ENCODE results near the gene TMEM225. TPM values are rescaled to one million over a fixed set of nuclear protein-coding genes. Genes with fewer than 3 reads are reported as not detected.

Gene TMEM225
- total and polyA plus RNA-seq, 10 of the 15 experiments (the other 5 are each of a cell fraction or from before 2014, with no cell fraction given) = not detected

- Histone ChIP-seq H3K9me3 (replicated peaks; ENCODE audit: control insufficient read depth, insufficient read depth, low read length) (no peaks in the 10 kb centered on the region), H3K36me3 (ENCODE audit: control insufficient read depth in 2 of 2, insufficient read depth in 2 of 2, low read length in 1 of 2) (no peaks in the 10 kb centered on the region), H3K4me2 (ENCODE audit: control insufficient read depth, insufficient read depth) (no peak overlapping the region), H2AFZ (ENCODE audit: control insufficient read depth, low read depth, low read length) (no peak overlapping the region), H3K27me3 (replicated peaks in 1 of 2; ENCODE audit: control insufficient read depth in 2 of 2, insufficient read depth in 2 of 2, low read length in 1 of 2) (no peaks in the 10 kb centered on the region; a peak in 1 of 4 replicates), H3K79me2 (ENCODE audit: control insufficient read depth, insufficient read depth, low read length) (no peaks in the 10 kb centered on the region), H3K4me3 (no peak overlapping the region), H4K20me1 (ENCODE audit: control insufficient read depth, insufficient read depth) (no peaks in the 10 kb centered on the region), H3K4me1 (ENCODE audit: control insufficient read depth, insufficient read depth, low read length) (peaks cover 6% of the 10 kb centered on the region; the same call in 1 of the 2 replicates), H3K9ac (ENCODE audit: control insufficient read depth, insufficient read depth, low read length) (no peak overlapping the region), H3K27ac (ENCODE audit: control insufficient read depth, insufficient read depth) (no peak overlapping the region)
- in situ Hi-C loops (cut with MboI) (no loop called here), intact Hi-C loops (cut with micrococcal nuclease; ENCODE audit: unreplicated experiment) (no loop called here)
- ChIA-PET CTCF (no interaction called here), SMC1A (ENCODE audit: uncharacterized antibody, unreplicated experiment) (no interaction called here), POLR2A (no interaction called here), RAD21 (ENCODE audit: unreplicated experiment) (no interaction called here)
- FAIRE-seq (no peak), ATAC-seq (no peak), DNase-seq (ENCODE audit: low read depth, low spot score) (no peak)
- 0% methylated on average over 3 of the region's 3 CpGs for WGBS (ENCODE audit: insufficient coverage, insufficient replicate concordance, low lambda C conversion rate, missing lambda C conversion rate)
- TF ChIP-seq NR2F1 (conservative IDR thresholded peaks at IDR 0.05) (no peak), HDAC6 (IDR thresholded peaks at IDR 0.05; ENCODE audit: unreplicated experiment) (no peak), RB1 (IDR thresholded peaks at IDR 0.05; ENCODE audit: borderline replicate concordance) (no peak)
- no TSS peak for BruUV-seq (replicated peaks)
Measured at GRCh38 chr11:123905826-123906225, 20.4 kb upstream of the TMEM225 start.

GRCh38 chr11:123904932-123905331 is 19.5 kb upstream of the TMEM225 start:
- CTCF ChIA-PET = no interaction called here
- H3K9ac ChIP-seq (ENCODE audit: control insufficient read depth, insufficient read depth, low read length) = no peak overlapping the region
- intact Hi-C loops (cut with micrococcal nuclease; ENCODE audit: unreplicated experiment) (no loop called here), in situ Hi-C loops (cut with MboI) (no loop called here)
- H3K79me2 ChIP-seq (ENCODE audit: control insufficient read depth, insufficient read depth, low read length) = no peaks in the 10 kb centered on the region
- ATAC-seq (no peak), FAIRE-seq (no peak), DNase-seq (ENCODE audit: low read depth, low spot score) (no peak)
- WGBS (ENCODE audit: insufficient coverage, insufficient replicate concordance, low lambda C conversion rate, missing lambda C conversion rate) = 15% methylated on average over 3 of the region's 3 CpGs
- SMC1A ChIA-PET (ENCODE audit: uncharacterized antibody, unreplicated experiment) = interaction anchor here (0.5 kb wide), 1 partner anchor 64 kb away, joined by 3 read pairs; no protein-coding TSS in a partner anchor
- no TSS peak for BruUV-seq (replicated peaks)
- H3K36me3 ChIP-seq (ENCODE audit: control insufficient read depth in 2 of 2, insufficient read depth in 2 of 2, low read length in 1 of 2) = no peaks in the 10 kb centered on the region
- no peaks in the 10 kb centered on the region for H4K20me1 ChIP-seq (ENCODE audit: control insufficient read depth, insufficient read depth)
- H3K9me3 ChIP-seq (replicated peaks; ENCODE audit: control insufficient read depth, insufficient read depth, low read length) = no peaks in the 10 kb centered on the region
- no peak overlapping the region for H3K4me3 ChIP-seq
- RAD21 ChIA-PET (ENCODE audit: unreplicated experiment) = no interaction called here
- POLR2A ChIA-PET = no interaction called here
- H3K27me3 ChIP-seq (replicated peaks in 1 of 2; ENCODE audit: control insufficient read depth in 2 of 2, insufficient read depth in 2 of 2, low read length in 1 of 2) = no peaks in the 10 kb centered on the region; a peak in 1 of 4 replicates
- H3K4me2 ChIP-seq (ENCODE audit: control insufficient read depth, insufficient read depth) = no peak overlapping the region
- H3K4me1 ChIP-seq (ENCODE audit: control insufficient read depth, insufficient read depth, low read length) = peaks cover 6% of the 10 kb centered on the region; the same call in 1 of the 2 replicates
- no peak overlapping the region for H2AFZ ChIP-seq (ENCODE audit: control insufficient read depth, low read depth, low read length)
- H3K27ac ChIP-seq (ENCODE audit: control insufficient read depth, insufficient read depth) = no peak overlapping the region
- TF ChIP-seq ZBTB40 (IDR thresholded peaks at IDR 0.05; ENCODE audit: borderline replicate concordance) (no peak), MXI1 (IDR thresholded peaks at IDR 0.05; ENCODE audit: low read depth, low read length) (no peak), USF2 (IDR thresholded peaks at IDR 0.05; ENCODE audit: borderline replicate concordance, low read depth, low read length) (no peak), RELA (IDR thresholded peaks at IDR 0.05; ENCODE audit: borderline replicate concordance, partially characterized antibody) (no peak), BRCA1 (IDR thresholded peaks at IDR 0.05; ENCODE audit: low read depth, low read length) (no peak), HSF1 (IDR thresholded peaks at IDR 0.05; ENCODE audit: low read depth, low read length) (no peak), NR2C2 (IDR thresholded peaks at IDR 0.05; ENCODE audit: borderline replicate concordance, control insufficient read depth, insufficient read length, low read depth) (no peak), CBX5 (IDR thresholded peaks at IDR 0.05; ENCODE audit: low read depth) (no peak), SUPT20H (IDR thresholded peaks at IDR 0.05; ENCODE audit: borderline replicate concordance, control insufficient read depth, low read depth, low read length) (no peak)

Data from GM12878 (cell line).